Smooth muscle cell of the brain vasculature (primary cell): Measurements from ENCODE around the gene LRRC40.
"Not testable (repeated sequence)": the region's sequence is repeated elsewhere in the genome, so short reads cannot be mapped to it uniquely, and the experiment has no call there.

ENCODE experiments used
- DNase-seq: peaks from one replicate; pipeline ENCODE4 v3.0.0-alpha.2; 2012; ENCODE audit warnings: low read depth, low spot score

LRRC40 gene

DNA sequence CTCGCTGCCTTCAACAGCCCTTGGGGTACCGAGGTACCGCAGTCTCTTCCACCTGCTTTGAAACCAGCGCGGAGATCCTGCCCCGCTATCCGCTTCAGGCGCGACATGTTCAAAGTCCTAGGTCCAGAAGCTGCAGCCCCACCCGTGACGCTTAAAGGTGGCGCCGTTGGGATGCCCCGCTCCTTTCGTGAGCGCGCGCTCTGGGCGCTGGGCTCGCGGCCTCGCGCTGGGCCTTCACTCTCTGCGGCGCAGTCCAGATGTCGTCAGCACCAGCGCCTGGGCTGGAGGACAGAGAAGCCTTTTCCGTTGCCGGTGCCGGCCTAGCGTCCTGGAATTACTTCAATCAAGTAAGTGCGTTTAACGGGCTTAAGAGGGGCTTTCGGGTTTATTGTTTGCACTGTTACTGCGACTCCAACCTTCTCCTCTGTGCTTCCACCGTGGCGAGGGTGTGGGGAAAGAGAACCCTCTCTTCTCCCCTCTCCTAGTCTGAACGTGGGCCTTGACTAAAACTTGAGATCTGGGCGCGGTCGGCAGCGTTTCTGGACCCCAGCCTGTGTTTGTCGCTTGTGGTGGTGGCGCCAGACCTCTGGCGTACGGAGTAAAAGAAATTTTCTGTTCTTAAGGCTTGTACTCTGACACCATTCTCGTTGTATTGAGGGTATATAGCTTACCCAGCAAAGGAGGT lies at the start of gene LRRC40:
TSS of gene LRRC40 (minus strand) at position 146 of the 685 bp plus-strand sequence. CDS start at position 107, 39 bp downstream.
- DNase-seq = peak; percentile 92

DNA sequence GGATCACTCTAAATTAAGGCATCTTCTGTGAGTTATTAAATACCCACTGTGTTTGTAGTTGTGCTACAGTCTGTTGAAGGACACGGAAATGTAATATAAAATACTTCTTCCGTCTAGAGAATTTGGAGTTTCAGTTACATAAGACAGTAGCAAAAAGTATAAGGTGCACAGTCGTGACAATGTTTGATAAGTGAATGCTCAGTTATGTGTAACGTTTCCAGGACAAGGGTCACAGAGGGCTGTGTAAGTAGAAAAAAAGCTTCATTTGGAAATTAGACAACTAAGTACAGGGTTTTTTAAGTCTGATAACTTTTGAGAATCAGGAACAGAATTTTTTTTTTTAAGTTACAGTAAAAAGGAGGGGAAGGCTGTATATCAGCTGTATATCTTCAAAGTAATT lies 43.4 kb upstream of the LRRC40 start:
- DNase-seq = no peak

DNA sequence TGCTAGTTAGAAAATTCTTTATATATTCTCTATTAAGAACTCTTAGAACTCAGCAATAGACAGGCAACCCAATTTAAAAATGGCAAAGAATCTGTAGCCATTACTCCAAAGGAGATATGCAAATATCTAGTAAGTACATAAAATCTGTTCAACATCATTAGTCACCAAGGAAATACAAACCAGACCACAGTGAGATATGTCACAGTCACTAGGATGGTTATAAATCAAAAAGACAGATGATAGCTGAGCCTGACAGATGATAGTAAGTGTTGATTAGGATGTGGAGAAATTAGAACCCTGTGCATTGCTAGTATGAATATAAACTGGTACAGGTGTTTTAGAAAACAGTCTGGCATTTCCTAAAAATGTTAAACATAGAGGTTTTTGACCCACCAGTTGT lies 42.4 kb upstream of the LRRC40 start:
- no peak for DNase-seq

DNA sequence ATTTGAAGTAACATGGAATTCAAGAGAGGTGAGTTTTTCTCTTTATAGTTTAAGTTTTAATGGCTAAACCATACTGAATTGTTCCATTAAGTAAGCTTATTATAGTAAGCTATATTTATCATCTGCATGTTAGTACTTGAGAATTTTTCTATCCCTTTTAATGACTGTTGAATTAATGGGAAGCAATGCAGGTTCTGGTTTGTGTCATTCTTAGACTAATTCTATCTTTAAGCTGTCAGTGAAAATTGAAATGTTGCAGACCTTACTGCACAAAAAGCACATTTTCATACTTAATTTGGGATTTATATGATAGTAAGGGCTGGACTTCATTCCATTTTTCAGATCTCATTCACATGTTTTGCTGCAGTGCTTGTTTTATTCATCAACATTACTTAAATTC lies 41.7 kb upstream of the LRRC40 start:
- no peak for DNase-seq

DNA sequence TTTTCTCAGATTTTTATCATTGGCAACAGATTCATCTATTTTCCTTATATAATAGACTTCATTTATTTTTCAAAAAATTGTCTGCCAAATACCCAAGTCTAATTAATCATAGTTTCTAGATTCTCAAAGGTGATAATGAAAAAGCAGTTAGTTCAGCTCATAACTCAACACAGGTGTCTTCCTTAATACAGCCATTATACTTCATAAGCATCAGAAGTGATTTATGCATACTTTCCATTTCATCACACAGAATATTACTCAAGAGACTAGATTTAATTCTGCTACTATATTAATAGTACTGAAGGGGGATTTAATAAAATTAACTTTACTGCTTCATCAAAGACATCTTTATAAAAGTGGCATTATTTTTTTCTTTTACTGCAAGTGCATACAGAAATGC lies 34.6 kb upstream of the LRRC40 start:
- no peak for DNase-seq

DNA sequence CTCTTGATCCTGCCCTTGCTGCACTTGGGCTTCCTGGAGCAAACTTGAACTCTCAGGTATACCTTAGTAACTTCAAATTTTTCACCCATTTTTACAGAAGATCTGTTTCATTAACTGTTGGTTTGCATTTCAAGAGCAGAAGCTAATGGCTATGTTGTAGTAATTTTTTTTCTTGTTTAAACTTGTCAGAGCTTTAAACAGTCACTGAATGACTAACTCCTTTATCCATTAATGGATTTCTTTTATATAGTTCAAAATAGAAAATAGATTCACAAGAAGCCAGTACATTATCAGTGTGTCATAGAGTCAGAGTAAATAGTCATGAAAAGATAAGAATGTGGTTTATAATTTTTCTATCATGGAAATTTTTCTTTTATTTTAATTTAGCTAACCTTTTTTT lies 29.4 kb upstream of the LRRC40 start:
- no peak for DNase-seq

DNA sequence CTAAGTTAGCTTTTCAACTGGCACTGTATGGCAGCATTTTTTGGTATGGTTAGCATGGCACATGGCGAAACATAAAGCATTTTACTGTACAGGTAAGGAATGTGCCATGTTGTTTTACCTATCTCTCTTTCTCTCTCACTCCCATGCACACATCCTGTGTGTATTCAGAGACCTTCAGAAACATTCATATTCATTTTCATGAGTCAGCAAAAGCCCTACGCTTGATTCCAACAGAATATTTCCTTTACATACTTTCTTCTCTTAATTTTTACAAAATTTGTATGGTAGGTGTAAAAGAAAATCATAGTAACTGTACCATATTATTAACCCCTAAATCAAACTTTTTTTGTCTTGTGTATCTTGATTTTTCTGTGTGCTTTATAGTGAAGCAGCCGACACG lies 26.1 kb upstream of the LRRC40 start:
- no peak for DNase-seq

DNA sequence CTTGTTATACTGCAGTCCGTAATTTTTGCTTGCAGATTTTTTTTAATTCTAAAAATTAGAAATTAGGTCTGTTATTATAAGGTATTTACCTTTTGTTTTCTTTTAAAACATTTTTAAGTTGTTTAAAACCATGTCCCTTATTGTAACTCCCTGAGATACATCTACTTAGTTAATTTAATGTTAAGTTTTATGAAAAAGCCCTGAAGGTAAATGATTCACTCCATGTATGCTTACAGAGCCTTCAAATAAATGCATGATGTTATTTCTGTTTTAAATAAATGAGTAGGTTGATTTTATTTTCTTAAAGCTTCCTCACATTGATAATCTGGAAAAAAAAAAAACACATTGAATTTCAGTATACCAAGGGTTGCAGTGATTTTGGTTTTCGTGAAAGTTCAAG lies 23.3 kb upstream of the LRRC40 start:
- no peak for DNase-seq

DNA sequence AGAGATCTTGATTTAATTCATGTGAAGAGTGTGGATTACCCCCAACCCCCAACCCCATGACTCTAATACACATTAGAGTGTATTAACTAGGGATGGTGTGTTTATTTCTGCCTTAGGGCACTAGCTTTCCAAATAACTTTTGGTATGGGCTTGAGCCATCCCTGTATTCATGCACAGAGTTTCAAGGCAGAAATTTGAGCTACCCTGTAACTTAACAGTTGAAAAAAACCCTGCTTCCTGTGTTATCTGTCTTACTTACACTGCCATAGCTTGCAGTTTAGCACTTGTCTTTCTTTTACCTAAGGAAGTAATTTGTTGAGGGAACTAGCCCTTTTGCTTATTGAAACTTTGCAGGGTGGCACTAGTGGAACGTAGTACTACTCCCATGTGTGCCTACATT lies 22.1 kb upstream of the LRRC40 start:
- DNase-seq = no peak

DNA sequence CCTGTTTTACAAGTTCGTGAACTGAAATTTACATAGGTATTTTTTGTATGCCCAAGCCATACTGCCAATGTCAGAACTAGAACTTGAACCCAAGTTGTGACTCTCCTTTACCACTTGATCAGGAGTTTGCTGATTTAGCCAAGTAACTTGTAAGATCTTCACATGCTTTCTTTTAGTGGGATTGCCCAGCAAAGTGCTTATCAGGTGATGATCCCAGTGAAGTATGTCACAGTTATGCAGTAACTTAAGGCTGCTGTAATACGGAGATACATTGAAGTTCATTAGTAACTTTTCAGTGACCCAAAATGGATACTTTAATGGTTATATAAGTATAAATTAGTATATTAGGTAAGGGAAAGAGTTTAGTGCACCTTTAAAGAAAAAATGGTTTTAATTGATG lies 19.6 kb upstream of the LRRC40 start:
- no peak for DNase-seq

DNA sequence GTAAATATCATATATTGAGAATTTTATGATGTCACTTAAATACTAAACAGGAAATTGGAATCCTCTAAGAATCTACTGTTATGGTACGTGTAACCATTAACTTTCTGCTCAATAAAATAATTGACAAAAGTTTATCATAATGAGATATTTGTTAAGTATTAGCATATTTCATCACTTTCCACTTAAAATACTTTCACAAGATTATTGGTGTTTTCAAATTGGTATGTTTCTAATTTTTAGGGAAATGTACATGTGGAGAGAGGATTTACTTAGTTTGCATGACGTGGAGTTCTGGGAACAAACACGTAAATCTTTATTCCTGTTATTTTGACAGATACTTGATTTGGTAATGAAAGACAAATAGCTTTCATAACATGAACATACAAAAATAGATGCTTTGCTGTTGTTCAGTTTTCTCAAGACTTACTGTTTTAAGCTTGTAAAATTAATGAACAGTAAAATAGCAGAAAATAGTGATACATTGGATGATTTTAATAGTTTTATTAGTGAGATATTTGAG lies 17.4 kb upstream of the LRRC40 start:
- DNase-seq = no peak

DNA sequence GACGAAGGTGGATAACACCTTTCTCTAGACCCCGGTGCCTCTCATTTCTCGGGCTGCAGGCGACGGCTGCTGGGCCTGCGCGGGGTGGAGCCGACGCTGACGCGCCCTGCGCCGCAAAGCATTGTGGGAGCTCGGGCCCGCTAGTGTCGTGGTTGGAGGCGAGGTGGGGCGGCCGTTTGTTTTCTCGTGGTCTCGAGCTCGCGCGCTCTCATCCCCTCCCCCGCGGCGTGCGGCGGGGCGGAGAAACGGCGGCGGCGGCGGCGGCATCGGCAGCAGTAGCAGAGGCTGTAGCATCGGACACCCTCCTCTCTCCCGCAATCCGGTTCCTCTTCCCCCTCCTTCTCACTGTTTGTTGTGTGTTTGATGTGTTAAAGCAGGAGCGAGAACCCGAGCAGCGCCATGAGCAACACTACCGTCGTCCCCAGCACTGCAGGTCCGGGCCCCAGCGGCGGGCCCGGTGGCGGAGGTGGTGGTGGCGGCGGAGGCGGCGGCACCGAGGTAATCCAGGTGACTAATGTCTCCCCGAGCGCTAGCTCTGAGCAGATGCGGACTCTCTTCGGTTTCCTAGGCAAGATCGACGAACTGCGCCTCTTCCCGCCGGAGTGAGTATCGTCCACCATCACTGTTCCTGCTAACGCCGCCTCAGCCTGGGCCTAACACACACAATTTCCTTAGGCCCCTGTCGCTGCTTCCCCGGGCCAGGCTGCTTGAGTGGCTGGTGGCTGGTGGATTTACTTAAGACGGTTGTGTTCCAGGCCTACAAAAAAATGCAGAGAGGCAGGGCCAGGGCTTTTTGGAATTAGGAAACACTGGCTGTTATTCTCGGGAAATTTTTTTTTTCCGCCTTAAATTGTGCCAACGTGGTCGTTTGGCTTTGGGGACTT lies 16.1 kb upstream of the LRRC40 start, which contains the start of gene SRSF11:
TSS of gene SRSF11 (plus strand) at position 143 of the 884 bp plus-strand sequence. CDS start at position 400, 257 bp downstream.
- DNase-seq = peak; percentile 85

DNA sequence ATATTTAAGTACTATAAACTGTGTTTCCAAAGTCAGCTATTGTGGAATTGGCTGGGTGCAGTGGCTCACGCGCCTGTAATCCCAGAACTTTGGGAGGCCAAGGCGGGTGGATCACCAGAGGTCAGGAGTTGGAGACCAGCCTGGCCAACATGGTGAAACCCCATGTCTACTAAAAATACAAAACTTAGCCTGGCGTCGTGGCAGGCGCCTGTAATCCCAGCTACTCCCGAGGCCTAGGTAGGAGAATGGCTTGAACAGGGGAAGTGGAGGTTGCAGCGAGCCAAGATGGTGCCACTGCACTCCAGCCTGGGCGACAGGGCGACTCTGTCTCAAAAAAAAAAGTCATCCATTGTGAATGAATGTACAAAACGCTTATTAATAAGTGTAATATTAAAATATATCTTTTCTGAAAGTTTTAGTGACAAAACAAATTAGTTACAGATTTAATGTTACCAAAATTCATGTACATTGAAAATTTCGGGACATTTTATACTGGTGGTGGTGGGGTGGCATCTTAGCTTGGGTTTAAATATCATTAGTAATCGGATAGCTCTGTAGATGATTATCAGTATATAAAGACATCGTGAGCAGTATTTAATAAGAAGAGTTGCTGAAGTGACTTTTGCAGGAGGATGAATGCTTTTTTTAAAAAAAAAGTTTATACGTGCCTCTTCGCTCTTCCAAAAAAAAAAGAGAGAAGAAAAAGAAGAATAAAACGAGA lies 15.3 kb upstream of the LRRC40 start:
- DNase-seq = no peak

DNA sequence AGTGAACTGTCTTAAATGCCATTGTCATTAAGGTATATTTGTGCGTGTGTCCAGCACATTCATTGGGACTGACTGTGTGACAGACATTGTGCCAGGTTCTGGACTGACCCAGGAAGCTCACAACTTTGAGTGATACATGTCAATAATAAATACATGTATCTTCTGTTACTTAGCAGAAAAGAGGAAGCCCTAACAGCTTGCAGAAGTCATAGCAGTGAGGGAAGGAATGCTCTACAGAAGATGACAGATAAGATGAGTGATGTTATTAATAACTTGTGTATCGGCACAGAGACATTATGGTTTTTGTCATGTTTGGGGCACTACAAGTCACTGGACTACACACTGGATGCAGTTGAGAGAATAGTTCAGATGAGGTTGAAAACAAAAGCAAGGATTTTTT lies 14.6 kb upstream of the LRRC40 start:
- no peak for DNase-seq

DNA sequence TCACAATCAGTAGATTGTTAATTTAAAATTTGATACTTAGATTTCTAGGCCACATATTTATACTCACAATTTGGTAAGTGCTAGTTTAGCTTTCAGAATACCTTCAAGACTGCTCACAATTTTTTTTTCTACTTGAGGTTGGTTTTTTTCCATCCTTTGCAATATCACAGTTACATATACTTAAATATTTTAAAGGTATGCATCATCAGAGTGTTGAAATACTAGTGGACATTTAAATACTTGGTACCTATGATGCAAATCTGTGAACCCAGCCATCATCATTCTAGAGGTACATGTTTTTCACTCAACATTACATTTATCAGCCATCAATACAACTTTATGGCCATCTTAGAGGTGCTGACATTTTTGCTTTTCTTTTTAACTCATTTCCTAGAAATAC lies 6.2 kb upstream of the LRRC40 start:
- DNase-seq = no peak

DNA sequence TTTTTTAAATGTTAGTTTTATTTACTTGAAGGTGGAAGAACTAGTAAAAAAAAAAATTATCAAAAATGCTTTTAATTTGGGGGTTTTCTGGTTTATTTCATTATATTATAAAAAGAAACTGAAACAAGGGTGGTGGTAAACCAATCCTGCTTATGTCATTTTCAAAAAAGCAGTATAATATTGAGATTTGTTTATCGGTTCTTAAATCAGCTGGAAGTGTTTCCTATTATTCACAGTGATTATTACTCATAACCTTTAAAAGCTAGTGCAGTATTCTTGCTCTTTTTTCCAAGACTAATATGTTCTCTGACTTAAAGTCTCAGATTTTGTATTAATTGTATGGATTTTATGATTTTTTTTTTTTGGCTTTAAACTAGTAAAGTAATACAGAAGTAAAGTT lies 5.4 kb upstream of the LRRC40 start:
- no peak for DNase-seq

DNA sequence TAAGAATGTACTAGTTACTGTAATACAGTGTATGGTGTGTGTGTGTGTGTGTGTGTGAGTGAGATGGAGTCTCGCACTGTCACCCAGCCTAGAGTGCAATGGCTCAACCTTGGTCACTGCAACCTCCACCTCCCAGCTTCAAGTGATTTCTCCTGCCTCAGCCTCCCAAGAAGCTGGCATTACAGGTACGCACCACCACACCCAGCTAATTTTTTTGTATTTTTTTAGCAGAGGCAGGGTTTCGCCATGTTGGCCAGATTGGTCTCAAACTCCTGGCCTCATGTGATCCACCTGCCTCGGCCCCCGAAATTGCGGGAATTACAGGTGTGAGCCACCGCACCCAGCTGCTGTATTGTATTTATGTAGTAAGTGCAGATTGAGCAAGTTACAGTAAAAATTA lies 2.9 kb upstream of the LRRC40 start:
- no peak for DNase-seq

DNA sequence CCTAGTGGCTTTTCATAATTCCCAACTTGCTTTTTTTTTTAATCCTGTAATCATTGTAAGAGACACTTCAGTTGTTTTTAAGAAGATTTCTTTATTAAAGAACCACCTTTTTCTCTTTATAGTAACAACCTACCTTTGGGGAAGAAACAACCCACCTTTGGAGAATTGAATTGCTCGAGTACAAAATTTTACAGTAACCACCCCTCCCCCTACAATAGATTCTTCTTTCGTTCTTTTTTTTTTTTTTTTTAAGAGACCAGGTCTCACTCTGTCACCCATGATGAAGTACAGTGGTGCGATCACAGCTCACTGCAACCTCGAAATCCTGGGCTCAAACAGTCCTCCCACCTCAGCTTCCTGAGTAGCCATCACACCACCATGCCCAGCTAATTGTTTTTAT lies 2.1 kb upstream of the LRRC40 start:
- no peak for DNase-seq

DNA sequence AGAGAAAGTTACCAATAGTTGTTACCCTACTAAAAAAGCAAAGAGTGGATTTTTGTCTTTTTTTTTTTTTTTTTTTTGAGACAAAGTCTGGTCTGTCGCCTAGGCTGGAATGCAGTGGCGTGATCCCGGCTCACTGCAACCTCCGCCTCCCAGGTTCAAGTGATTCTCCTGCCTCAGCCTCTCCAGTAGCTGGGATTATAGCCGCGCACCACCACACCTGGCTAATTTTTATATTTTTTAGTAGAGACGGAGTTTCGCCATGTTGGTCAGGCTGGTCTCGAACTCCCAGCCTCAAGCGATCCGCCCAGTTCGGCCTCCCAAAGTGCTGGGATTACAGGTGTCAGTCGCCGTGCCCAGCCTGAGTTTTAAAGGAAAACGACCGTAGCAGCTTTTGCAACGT lies 1.5 kb upstream of the LRRC40 start:
- DNase-seq = not testable (repeated sequence)

DNA sequence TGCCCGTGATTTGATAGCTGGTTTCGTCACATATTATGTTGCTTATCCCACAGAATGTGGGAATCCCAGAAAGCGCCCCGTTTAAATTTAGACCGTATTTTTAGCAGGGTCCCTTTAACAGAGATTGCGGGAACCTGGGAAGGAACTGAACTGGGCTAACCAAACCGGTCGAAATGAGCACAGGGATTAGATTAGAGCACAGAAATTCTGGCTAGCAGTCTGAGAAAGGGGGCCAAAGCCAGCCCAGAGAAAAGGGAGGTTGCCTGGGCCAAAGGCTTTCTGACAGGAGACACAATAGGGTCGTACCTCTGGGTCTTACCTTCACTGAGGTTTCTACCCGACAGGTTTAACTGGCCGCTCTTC lies 327 bp downstream of the LRRC40 start:
- DNase-seq = no peak

DNA sequence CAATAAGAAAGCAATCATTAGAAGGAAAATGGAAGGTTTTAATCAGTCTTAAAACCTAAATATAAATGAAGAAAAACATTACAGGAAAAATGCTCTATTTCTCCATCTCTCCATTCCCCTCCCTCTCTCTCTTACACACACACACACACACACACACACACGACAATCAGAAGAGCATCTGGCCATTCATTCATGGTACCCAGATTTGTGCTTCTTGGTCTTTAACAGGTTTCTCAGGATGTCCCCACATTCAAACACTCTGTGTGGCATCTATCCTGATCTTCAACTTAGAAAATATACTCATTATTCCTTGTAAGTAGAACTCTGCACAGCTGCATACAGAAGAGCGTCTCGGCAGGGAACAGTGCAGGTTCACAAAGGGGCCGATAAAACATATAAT lies 779 bp downstream of the LRRC40 start:
- DNase-seq = no peak

DNA sequence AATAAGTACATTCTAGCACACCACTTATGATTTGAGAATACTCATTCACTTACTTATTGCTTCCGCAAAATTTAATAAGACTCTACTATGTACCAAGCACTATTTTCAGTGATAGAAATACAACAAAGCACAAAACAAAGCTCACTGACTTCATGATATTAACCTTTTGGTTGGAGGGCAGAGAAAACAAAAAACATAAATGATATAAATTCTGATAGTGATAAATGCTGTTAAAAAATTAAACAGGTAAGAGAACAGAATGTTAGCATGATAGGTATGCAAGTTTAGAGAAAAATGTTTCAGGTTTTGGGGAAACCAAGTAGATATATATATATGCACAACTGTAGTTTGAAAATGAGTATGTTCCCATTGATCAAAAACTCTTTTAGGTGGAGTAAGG lies 1.2 kb downstream of the LRRC40 start:
- DNase-seq = no peak
